Measurements from ENCODE around the gene ZNF22. TPM values are rescaled to one million over a fixed set of nuclear protein-coding genes. Genes with fewer than 3 reads are reported as not detected.

The ZNF22 gene
- total and polyA plus RNA-seq, 9 donors = 19.4 to 38.0 (median 27.4) TPM

GRCh38 chr10:44981172-44982113, 19.3 kb upstream of the ZNF22 start:
- 64 to 70% (median 67%) methylated on average over 11 of the region's 11 CpGs for WGBS, 3 donors
- Histone ChIP-seq H3K9me3 (peaks cover 0 to 7% of the 10 kb centered on the region in 2 donors), H3K27me3 (no peaks in the 10 kb centered on the region), H3K36me3 (no peaks in the 10 kb centered on the region), H3K4me3 (no peak overlapping the region), H3K27ac (peak overlapping the region in 1 of 2 donors; percentile 84), H3K4me1 (ENCODE audit: insufficient read depth) (peaks cover 52% of the 10 kb centered on the region)
- intact Hi-C loops (cut with DNase I) = no loop called here
- peak; percentile 9 to 41 (median 39) for DNase-seq
- no peak for TF ChIP-seq EP300 (IDR thresholded peaks at IDR 0.05)
- TF ChIP-seq CTCF (IDR thresholded peaks at IDR 0.05) = no peak
- TF ChIP-seq POLR2A (IDR thresholded peaks at IDR 0.05) = no peak

- Histone ChIP-seq H3K4me1 (ENCODE audit: insufficient read depth) (peaks cover 48% of the 10 kb centered on the region), H3K9me3 (peaks cover 0 to 7% of the 10 kb centered on the region in 2 donors), H3K27ac (peak overlapping the region in 1 of 2 donors; percentile 1), H3K36me3 (no peaks in the 10 kb centered on the region), H3K27me3 (no peaks in the 10 kb centered on the region), H3K4me3 (no peak overlapping the region)
- 89 to 97% (median 92%) methylated on average over 9 of the region's 9 CpGs for whole genome bisulfite sequencing, 3 donors
- no peak for TF ChIP-seq EP300 (IDR thresholded peaks at IDR 0.05)
- no peak for TF ChIP-seq POLR2A (IDR thresholded peaks at IDR 0.05)
- TF ChIP-seq CTCF (IDR thresholded peaks at IDR 0.05) = no peak
- intact Hi-C loops (cut with DNase I) = no loop called here
- peak; percentile 13 to 51 (median 40) for DNase-seq
These were observed 18.6 kb upstream of the ZNF22 start for GRCh38 chr10:44982114-44982460.

GRCh38 chr10:44982496-44982895, 18.2 kb upstream of the ZNF22 start:
- peaks cover 50% of the 10 kb centered on the region for H3K4me1 ChIP-seq (ENCODE audit: insufficient read depth)
- no peaks in the 10 kb centered on the region for H3K36me3 ChIP-seq
- no peak for TF ChIP-seq EP300 (IDR thresholded peaks at IDR 0.05)
- TF ChIP-seq CTCF (IDR thresholded peaks at IDR 0.05) = no peak
- TF ChIP-seq POLR2A (IDR thresholded peaks at IDR 0.05) = no peak
- 95 to 96% (median 95%) methylated on average over 9 of the region's 9 CpGs for WGBS, 3 donors
- no peak overlapping the region for H3K4me3 ChIP-seq
- intact Hi-C loops (cut with DNase I) = no loop called here
- peak overlapping the region in 1 of 2 donors; percentile 1 for H3K27ac ChIP-seq
- DNase-seq = peak in 4 of 5 donors; percentile 10 to 30 (median 24)
- peaks cover 0 to 4% of the 10 kb centered on the region in 2 donors for H3K9me3 ChIP-seq
- no peaks in the 10 kb centered on the region for H3K27me3 ChIP-seq

- H3K27ac ChIP-seq = peak overlapping the region in 1 of 2 donors; percentile 76
These were observed 17.4 kb upstream of the ZNF22 start for GRCh38 chr10:44983066-44983894.

More at GRCh38 chr10:44983066-44983894, 17.4 kb upstream of the ZNF22 start:
- H3K36me3 ChIP-seq = no peaks in the 10 kb centered on the region
- 90 to 96% (median 93%) methylated on average over 13 of the region's 13 CpGs for WGBS, 3 donors
- peaks cover 50% of the 10 kb centered on the region for H3K4me1 ChIP-seq (ENCODE audit: insufficient read depth)
- H3K9me3 ChIP-seq = no peaks in the 10 kb centered on the region
- no peaks in the 10 kb centered on the region for H3K27me3 ChIP-seq
- TF ChIP-seq CTCF (IDR thresholded peaks at IDR 0.05) (no peak), EP300 (IDR thresholded peaks at IDR 0.05) (no peak), POLR2A (IDR thresholded peaks at IDR 0.05) (no peak)
- intact Hi-C loops (cut with DNase I) = no loop called here
- peak in 4 of 5 donors; percentile 14 to 35 (median 26) for DNase-seq
- H3K4me3 ChIP-seq = no peak overlapping the region
